ENCODE results near the gene TMTC4. TPM values are rescaled to one million over a fixed set of nuclear protein-coding genes. Genes with fewer than 3 reads are reported as not detected.

Gene TMTC4
- total RNA-seq, 1 experiment from 2014 or later, result 15.1 TPM

- H3K9me2 ChIP-seq (replicated peaks; ENCODE audit: low read length), result no peaks in the 10 kb centered on the region
- CTCF ChIA-PET, result no interaction called here
- TF ChIP-seq EZH2phosphoT487 (IDR thresholded peaks at IDR 0.05; ENCODE audit: borderline replicate concordance, low read length) (no peak), CTCF (conservative IDR thresholded peaks at IDR 0.05; ENCODE audit: low read depth, low read length) (no peak), EZH2 (IDR thresholded peaks at IDR 0.05; ENCODE audit: low read length, unreplicated experiment) (no peak)
- no peaks in the 10 kb centered on the region for H4K20me1 ChIP-seq (ENCODE audit: low read length)
- no peaks in the 10 kb centered on the region for H3K79me2 ChIP-seq (ENCODE audit: low read length)
- DNase-seq, result no peak
- POLR2A ChIA-PET (ENCODE audit: unreplicated experiment), result no interaction called here
- no TSS peak for BruUV-seq (replicated peaks)
- intact Hi-C loops (cut with micrococcal nuclease), result no loop called here
- ATAC-seq, result no peak
- H3K27ac ChIP-seq (ENCODE audit: low read length), result no peak overlapping the region
- no peaks in the 10 kb centered on the region for H3F3A ChIP-seq (ENCODE audit: low read length, unreplicated experiment)
- no peaks in the 10 kb centered on the region for H3K9me3 ChIP-seq (ENCODE audit: low read length)
- H2AFZ ChIP-seq (ENCODE audit: low read length), result no peak overlapping the region
- no peaks in the 10 kb centered on the region for H3K4me1 ChIP-seq (ENCODE audit: insufficient read depth, low read length)
- H3K9ac ChIP-seq (ENCODE audit: low read length), result no peak overlapping the region
- H3K36me3 ChIP-seq (ENCODE audit: low read depth, low read length), result no peaks in the 10 kb centered on the region
- H3K27me3 ChIP-seq (ENCODE audit: low read length), result no peaks in the 10 kb centered on the region
- H3K4me3 ChIP-seq (ENCODE audit: low read length), result no peak overlapping the region
- no peak overlapping the region for H3K4me2 ChIP-seq (ENCODE audit: low read length)
These were observed 22.1 kb downstream of the TMTC4 start for GRCh38 chr13:100652510-100652909.

- no peaks in the 10 kb centered on the region for H4K20me1 ChIP-seq (ENCODE audit: low read length)
These were observed 24.3 kb downstream of the TMTC4 start for GRCh38 chr13:100650326-100650725.

More at GRCh38 chr13:100650326-100650725, 24.3 kb downstream of the TMTC4 start:
- no peak for TF ChIP-seq EZH2phosphoT487 (IDR thresholded peaks at IDR 0.05; ENCODE audit: borderline replicate concordance, low read length)
- TF ChIP-seq EZH2 (IDR thresholded peaks at IDR 0.05; ENCODE audit: low read length, unreplicated experiment), result no peak
- TF ChIP-seq CTCF (conservative IDR thresholded peaks at IDR 0.05; ENCODE audit: low read depth, low read length), result no peak
- H3K4me1 ChIP-seq (ENCODE audit: insufficient read depth, low read length), result no peaks in the 10 kb centered on the region
- H3K4me3 ChIP-seq (ENCODE audit: low read length), result no peak overlapping the region
- DNase-seq, result no peak
- no peaks in the 10 kb centered on the region for H3K36me3 ChIP-seq (ENCODE audit: low read depth, low read length)
- H3K4me2 ChIP-seq (ENCODE audit: low read length), result no peak overlapping the region
- no peak overlapping the region for H3K27ac ChIP-seq (ENCODE audit: low read length)
- no peaks in the 10 kb centered on the region for H3F3A ChIP-seq (ENCODE audit: low read length, unreplicated experiment)
- no peaks in the 10 kb centered on the region for H3K79me2 ChIP-seq (ENCODE audit: low read length)
- H3K27me3 ChIP-seq (ENCODE audit: low read length), result no peaks in the 10 kb centered on the region
- POLR2A ChIA-PET (ENCODE audit: unreplicated experiment), result no interaction called here
- intact Hi-C loops (cut with micrococcal nuclease), result no loop called here
- no peak overlapping the region for H3K9ac ChIP-seq (ENCODE audit: low read length)
- CTCF ChIA-PET, result no interaction called here
- ATAC-seq, result no peak
- no TSS peak for BruUV-seq (replicated peaks)
- no peaks in the 10 kb centered on the region for H3K9me2 ChIP-seq (replicated peaks; ENCODE audit: low read length)
- H2AFZ ChIP-seq (ENCODE audit: low read length), result no peak overlapping the region
- no peaks in the 10 kb centered on the region for H3K9me3 ChIP-seq (ENCODE audit: low read length)

Data from PC-3 (cell line).